Right atrium auricular region (tissue), 2 donors: ENCODE results near the gene ITGB3BP. TPM values are rescaled to one million over a fixed set of nuclear protein-coding genes. Genes with fewer than 3 reads are reported as not detected.
A peak's percentile ranks its signal among the peaks of the same experiment; 100 is the strongest.

ENCODE experiments used
- DNase-seq: peaks from one replicate; pipeline ENCODE4 v3.0.0-alpha.2; 2019; ENCODE audit warnings: low spot score
- H3K27ac ChIP-seq, 2 donors: fragments of 200-600 bp; sonication (generic); 1 replicate in 1 of 2; 2 replicates in 1 of 2; pipeline ENCODE4 v1.5.1; 2016 to 2019
- H3K27me3 ChIP-seq, 2 donors: fragments of 200-600 bp; sonication (generic); one replicate each; pipeline versions ENCODE4 v1.5.1 to v1.6.0; 2017 to 2019
- H3K36me3 ChIP-seq: fragments of 200-600 bp; sonication (generic); one replicate; pipeline ENCODE4 v1.5.1; 2016
- H3K4me1 ChIP-seq, 2 donors: fragments of 200-600 bp; sonication (generic); one replicate each; pipeline versions ENCODE4 v1.5.1 to v1.6.0; 2017 to 2019
- H3K4me3 ChIP-seq, 2 donors: fragments of 200-600 bp; sonication (generic); 1 replicate in 1 of 2; 2 replicates in 1 of 2; pipeline ENCODE4 v1.5.1; 2017 to 2019; ENCODE audit warnings: mild to moderate bottlenecking in 1 of 2, moderate library complexity in 1 of 2
- H3K9me3 ChIP-seq, 2 donors: fragments of 200-600 bp; sonication (generic); one replicate each; pipeline ENCODE4 v1.5.1; 2019
- CTCF ChIP-seq, 2 donors: fragments of 200-600 bp; sonication (generic); IDR thresholded peaks; one replicate each; pipeline ENCODE4 v1.5.1; 2019; ENCODE audit warnings: antibody characterized with exemption in 2 of 2
- total RNA-seq, 2 donors: library from RNA; depleted of rRNA; stranded (reverse); fragments of >200 nt; gene quantifications; one replicate each; pipeline ENCODE4 v1.1.0, GENCODE V29; 2016

The ITGB3BP gene
- total RNA-seq, 2 donors from 2014 or later = 5.0 to 5.7 TPM

DNA sequence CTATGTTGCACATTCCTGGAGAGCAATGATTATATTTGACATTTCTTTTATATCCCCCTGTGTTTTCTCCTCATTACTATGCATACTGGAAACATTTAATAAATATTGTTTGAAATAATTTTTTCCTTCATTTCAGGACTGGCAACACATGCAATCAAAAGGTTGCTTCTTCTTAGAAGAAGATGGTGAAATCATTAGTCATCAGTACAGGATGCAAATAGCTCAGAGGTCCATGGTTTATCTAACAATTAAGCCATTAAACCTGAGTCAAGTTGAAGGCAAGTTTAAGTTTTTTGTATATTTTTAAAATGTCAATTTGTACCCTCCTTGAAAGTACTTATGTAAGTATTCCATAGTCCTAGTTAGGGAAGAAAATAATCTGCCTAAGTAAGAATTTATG, 22.8 kb upstream of the ITGB3BP start:
- no peak for DNase-seq
- no peak overlapping the region for H3K4me3 ChIP-seq
- TF ChIP-seq CTCF (IDR thresholded peaks at IDR 0.05) = no peak
- H3K9me3 ChIP-seq = no peaks in the 10 kb centered on the region
- no peak overlapping the region for H3K27ac ChIP-seq
- H3K36me3 ChIP-seq = no peaks in the 10 kb centered on the region
- H3K27me3 ChIP-seq = no peaks in the 10 kb centered on the region
- no peaks in the 10 kb centered on the region for H3K4me1 ChIP-seq

DNA sequence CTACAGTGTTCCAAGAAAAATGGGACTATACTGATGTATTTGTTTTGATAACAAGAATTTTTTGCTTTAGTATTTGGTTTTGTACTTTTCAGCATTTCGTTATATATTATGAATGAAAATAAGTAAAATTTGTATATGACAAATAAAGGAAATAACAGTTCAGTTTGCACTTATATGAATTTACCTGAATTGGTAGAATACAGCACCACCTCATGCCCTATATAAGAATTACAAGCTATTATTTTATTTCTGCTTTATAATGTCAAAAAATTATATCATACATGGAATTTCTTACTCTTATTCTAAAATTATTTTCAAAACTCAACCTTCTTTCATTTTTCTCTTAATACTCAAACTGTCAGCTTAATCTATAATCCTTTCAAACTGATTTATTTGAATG, 14.9 kb upstream of the ITGB3BP start:
- no peaks in the 10 kb centered on the region for H3K27me3 ChIP-seq
- no peak for DNase-seq
- H3K36me3 ChIP-seq = peaks cover 11% of the 10 kb centered on the region
- no peaks in the 10 kb centered on the region for H3K4me1 ChIP-seq
- H3K9me3 ChIP-seq = no peaks in the 10 kb centered on the region
- TF ChIP-seq CTCF (IDR thresholded peaks at IDR 0.05) = peak in 1 of 2 donors; percentile 49
- no peak overlapping the region for H3K27ac ChIP-seq
- H3K4me3 ChIP-seq = no peak overlapping the region

DNA sequence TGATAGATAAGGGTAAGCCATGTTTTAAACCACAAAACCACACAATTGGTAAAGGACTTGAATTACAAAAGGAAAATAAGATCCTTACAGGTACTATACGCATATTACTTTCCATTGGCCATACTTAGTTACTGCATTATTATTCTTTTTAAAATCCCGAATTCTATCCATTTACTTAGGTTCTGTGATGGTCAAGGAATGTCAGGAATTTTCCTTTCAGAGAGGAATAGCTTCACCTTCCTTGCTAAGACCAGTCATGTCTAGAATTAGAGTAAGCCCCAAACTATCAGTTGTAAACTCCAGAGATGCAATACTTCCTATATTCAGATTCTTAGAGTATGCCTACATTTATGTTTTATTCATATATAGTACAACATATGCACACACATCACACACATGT, 14.0 kb upstream of the ITGB3BP start:
- H3K4me3 ChIP-seq = no peak overlapping the region
- no peaks in the 10 kb centered on the region for H3K27me3 ChIP-seq
- DNase-seq = no peak
- TF ChIP-seq CTCF (IDR thresholded peaks at IDR 0.05) = no peak
- H3K27ac ChIP-seq = no peak overlapping the region
- peaks cover 19% of the 10 kb centered on the region for H3K36me3 ChIP-seq
- H3K4me1 ChIP-seq = no peaks in the 10 kb centered on the region
- no peaks in the 10 kb centered on the region for H3K9me3 ChIP-seq

DNA sequence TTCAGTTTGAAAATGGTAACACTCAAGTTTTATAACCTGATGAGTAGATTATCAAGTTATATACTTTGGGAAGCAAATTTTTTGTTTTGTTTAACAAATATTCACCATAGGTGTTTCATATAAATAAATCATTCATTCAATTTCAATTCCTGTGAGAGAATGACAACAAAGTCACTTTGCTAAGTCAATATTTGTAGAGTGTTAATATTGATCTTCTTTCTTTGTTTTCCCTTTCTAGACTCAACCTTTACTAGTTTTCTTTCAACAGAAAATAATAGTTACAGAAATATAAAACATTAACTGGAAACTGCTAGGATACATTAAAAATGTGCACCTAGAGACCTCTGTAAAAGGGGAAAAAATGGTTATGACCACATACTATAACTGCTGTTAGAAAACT, 11.4 kb upstream of the ITGB3BP start:
- DNase-seq = no peak
- Histone ChIP-seq H3K36me3 (peaks cover 19% of the 10 kb centered on the region), H3K9me3 (no peaks in the 10 kb centered on the region), H3K27me3 (no peaks in the 10 kb centered on the region), H3K4me3 (no peak overlapping the region), H3K27ac (no peak overlapping the region), H3K4me1 (no peaks in the 10 kb centered on the region)
- no peak for TF ChIP-seq CTCF (IDR thresholded peaks at IDR 0.05)

DNA sequence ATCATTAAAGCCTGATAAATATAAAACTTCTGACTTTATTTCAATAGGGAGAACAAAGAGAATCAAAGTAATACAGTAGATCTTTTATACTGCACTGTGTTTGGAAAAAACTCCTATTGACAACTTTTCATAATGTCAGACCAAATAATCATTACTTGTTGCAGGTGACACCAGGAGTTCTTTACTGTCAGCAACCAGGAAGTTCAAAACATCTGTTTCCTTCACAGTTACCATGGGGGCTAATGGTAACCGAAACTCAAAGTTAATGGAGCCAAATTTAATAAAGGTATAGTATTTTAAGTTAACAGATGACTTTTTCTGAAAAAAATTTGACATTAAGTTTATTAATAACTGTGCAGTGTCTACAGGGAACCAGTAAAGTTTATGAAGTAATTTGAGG, 10.9 kb upstream of the ITGB3BP start:
- Histone ChIP-seq H3K4me3 (no peak overlapping the region), H3K9me3 (no peaks in the 10 kb centered on the region), H3K27me3 (no peaks in the 10 kb centered on the region), H3K27ac (no peak overlapping the region), H3K4me1 (no peaks in the 10 kb centered on the region), H3K36me3 (peaks cover 19% of the 10 kb centered on the region)
- no peak for TF ChIP-seq CTCF (IDR thresholded peaks at IDR 0.05)
- DNase-seq = no peak

GRCh38 chr1:63532727-63533126, 9.7 kb upstream of the ITGB3BP start:
- Histone ChIP-seq H3K9me3 (no peaks in the 10 kb centered on the region), H3K4me3 (no peak overlapping the region), H3K27ac (no peak overlapping the region), H3K4me1 (peaks cover 0 to 4% of the 10 kb centered on the region in 2 donors), H3K36me3 (peaks cover 23% of the 10 kb centered on the region), H3K27me3 (no peaks in the 10 kb centered on the region)
- no peak for DNase-seq
- no peak for TF ChIP-seq CTCF (IDR thresholded peaks at IDR 0.05)
